HepG2 (cell line): ENCODE data around the gene SIAH1. TPM values are rescaled to one million over a fixed set of nuclear protein-coding genes. Genes with fewer than 3 reads are reported as not detected.

ENCODE experiments used
- ARID3A ChIP-seq: IDR thresholded peaks from 2 replicates; pipeline ENCODE4 v1.6.1; 2012; ENCODE audit warnings: low read depth, low read length, improper control_type of control experiment
- ATF2 ChIP-seq: sonication (generic); formaldehyde crosslinking; IDR thresholded peaks from 2 replicates; pipeline ENCODE4 v1.4.0; 2020; ENCODE audit warnings: missing genetic modification reagents
- ATF7-NPFF ChIP-seq: sonication (generic); formaldehyde crosslinking; IDR thresholded peaks from 2 replicates; pipeline ENCODE4 v1.8.1; 2023; ENCODE audit warnings: mild to moderate bottlenecking, low read depth, missing genetic modification reagents, moderate library complexity
- FLYWCH1 ChIP-seq: sonication (generic); formaldehyde crosslinking; IDR thresholded peaks from 2 replicates; pipeline ENCODE4 v1.8.1; 2023; ENCODE audit warnings: mild to moderate bottlenecking, missing genetic modification reagents
- FOXA3 ChIP-seq: IDR thresholded peaks from 2 replicates; pipeline ENCODE4 v1.6.1; 2016; ENCODE audit warnings: missing genetic modification reagents, missing compliant biosample characterization
- FOXP1 ChIP-seq, 2 experiments: fragments of 450-650 bp in 1 of 2; IDR thresholded peaks; 2 replicates each; pipeline ENCODE4 v1.6.1; 2017 to 2018; ENCODE audit warnings: antibody characterized with exemption in 1 of 2
- GFI1 ChIP-seq: sonication (generic); formaldehyde crosslinking; IDR thresholded peaks from 2 replicates; pipeline ENCODE4 v1.5.0; 2020; ENCODE audit warnings: missing genetic modification reagents, mild to moderate bottlenecking, borderline replicate concordance
- HIC2 ChIP-seq: sonication (generic); formaldehyde crosslinking; IDR thresholded peaks from 2 replicates; pipeline ENCODE4 v1.9.0; 2022; ENCODE audit warnings: low read depth, missing genetic modification reagents
- JUND ChIP-seq: sonication (generic); formaldehyde crosslinking; IDR thresholded peaks from 2 replicates; pipeline ENCODE4 v1.8.0; 2022; ENCODE audit warnings: mild to moderate bottlenecking, missing genetic modification reagents
- KDM1A ChIP-seq: IDR thresholded peaks from 2 replicates; pipeline ENCODE4 v1.6.1; 2016; ENCODE audit warnings: missing compliant biosample characterization
- MAFF ChIP-seq: IDR thresholded peaks from 2 replicates; pipeline ENCODE4 v1.6.1; 2011; ENCODE audit warnings: low read depth, low read length, improper control_type of control experiment
- NONO ChIP-seq, 2 experiments: fragments of 450-650 bp in 1 of 2; sonication (generic) in 1 of 2; formaldehyde crosslinking in 1 of 2; IDR thresholded peaks in 1 of 2; conservative IDR thresholded peaks in 1 of 2; 2 replicates each; pipeline versions ENCODE4 v1.6.1 to v1.8.0; 2017 to 2022; ENCODE audit warnings: mild to moderate bottlenecking in 1 of 2, missing genetic modification reagents in 1 of 2, moderate library complexity in 1 of 2
- POLR2AphosphoS5 ChIP-seq: IDR thresholded peaks from 2 replicates; pipeline ENCODE4 v1.6.1; 2012; ENCODE audit warnings: low read depth, low read length
- WIZ ChIP-seq: sonication (generic); formaldehyde crosslinking; IDR thresholded peaks from 2 replicates; pipeline ENCODE4 v1.5.1; 2020; ENCODE audit warnings: mild to moderate bottlenecking, missing genetic modification reagents
- ZBTB33 ChIP-seq: sonication (generic); formaldehyde crosslinking; IDR thresholded peaks from 2 replicates; pipeline ENCODE4 v1.4.0; 2020; ENCODE audit warnings: missing genetic modification reagents
- ZBTB49 ChIP-seq: sonication (generic); formaldehyde crosslinking; IDR thresholded peaks from 2 replicates; pipeline ENCODE4 v1.4.0; 2020; ENCODE audit warnings: missing genetic modification reagents, borderline replicate concordance
- ZMYM2 ChIP-seq: sonication (generic); formaldehyde crosslinking; IDR thresholded peaks from 2 replicates; pipeline ENCODE4 v1.8.0; 2022; ENCODE audit warnings: mild to moderate bottlenecking, missing genetic modification reagents
- ZNF274 ChIP-seq: sonication (generic); formaldehyde crosslinking; IDR thresholded peaks from 2 replicates; pipeline ENCODE4 v1.5.1; 2020; ENCODE audit warnings: mild to moderate bottlenecking, missing genetic modification reagents
- ZZZ3 ChIP-seq: sonication (generic); formaldehyde crosslinking; IDR thresholded peaks from 2 replicates; pipeline ENCODE4 v1.4.0; 2020; ENCODE audit warnings: missing genetic modification reagents, mild to moderate bottlenecking, borderline replicate concordance
- polyA plus RNA-seq, 8 experiments: library from polyadenylated mRNA; depleted of rRNA in 3 of 8; stranded (reverse) in 7 of 8; unstranded in 1 of 8; fragments of >200 nt; fragmentation: Illumina TruSeq in 4 of 8; extraction: Trizol in 4 of 8; gene quantifications; 2 replicates each; pipeline versions ENCODE4 v1.2.1 to v1.2.3, GENCODE V29; 2011 to 2016; ENCODE audit warnings: low read depth in 4 of 8, missing spikeins in 1 of 8, mixed read lengths in 1 of 8; ENCODE audit not compliant: insufficient read depth in 1 of 8
- total RNA-seq, 5 experiments: library from RNA; depleted of rRNA; stranded (reverse); fragments of >200 nt; fragmentation: Illumina TruSeq; extraction: Trizol; gene quantifications; 2 replicates each; pipeline ENCODE4 v1.2.3, GENCODE V29; 2016; ENCODE audit warnings: low read depth in 1 of 5

SIAH1 gene
- total and polyA plus RNA-seq, 2 of the 13 experiments (the other 11 are each of a cell fraction or from before 2014, with no cell fraction given) = 16.0 to 28.6 TPM

GRCh38 chr16:48409839-48410632, 24.8 kb upstream of the SIAH1 start (continued):
- TF ChIP-seq NONO (IDR thresholded peaks at IDR 0.05) (no peak), NONO (CRISPR knock-in tag; conservative IDR thresholded peaks at IDR 0.05) (0 out of 2 replicates have a peak, but pooled peaks have one; percentile 21), ZBTB33 (CRISPR knock-in tag) (peak; percentile 52; the same call in 1 of the 2 replicates), FOXP1 (IDR thresholded peaks at IDR 0.05) (peak; percentile 52; the same call in 1 of the 2 replicates), FOXP1 (CRISPR knock-in tag; IDR thresholded peaks at IDR 0.05) (peak; percentile 77), HIC2 (CRISPR knock-in tag) (0 out of 2 replicates have a peak, but pooled peaks have one; percentile 68), ZZZ3 (CRISPR knock-in tag) (peak; percentile 64; the same call in 1 of the 2 replicates), MAFF (peak; percentile 57; the same call in 1 of the 2 replicates), ATF7-NPFF (CRISPR knock-in tag) (0 out of 2 replicates have a peak, but pooled peaks have one; percentile 32), JUND (CRISPR knock-in tag) (peak; percentile 97), ZNF274 (CRISPR knock-in tag) (no peak), GFI1 (CRISPR knock-in tag) (peak; percentile 84), KDM1A (CRISPR knock-in tag) (peak; percentile 74; the same call in 1 of the 2 replicates), ZBTB49 (CRISPR knock-in tag) (peak; percentile 43; the same call in 1 of the 2 replicates), WIZ (CRISPR knock-in tag) (peak; percentile 26; the same call in 1 of the 2 replicates), ZMYM2 (CRISPR knock-in tag) (peak; percentile 71; the same call in 1 of the 2 replicates), FLYWCH1 (CRISPR knock-in tag) (no peak), POLR2AphosphoS5 (no peak), ARID3A (peak; percentile 97), ATF2 (CRISPR knock-in tag) (peak; percentile 59; the same call in 1 of the 2 replicates), FOXA3 (CRISPR knock-in tag) (peak; percentile 82)
